Type B pancreatic cell (in vitro differentiated cells): Measurements from ENCODE around the gene TAF10. TPM values are rescaled to one million over a fixed set of nuclear protein-coding genes. Genes with fewer than 3 reads are reported as not detected.
A peak's percentile ranks its signal among the peaks of the same experiment; 100 is the strongest.

Experiments used
- DNase-seq: peaks from one replicate; pipeline ENCODE4 v3.0.0; 2021; ENCODE audit warnings: mixed read lengths; ENCODE audit not compliant: unreplicated experiment; ENCODE audit errors: extremely low spot score
- H3K27ac Mint-ChIP-seq: 2 replicates; pipeline ENCODE4 v1.8.0; 2021; ENCODE audit warnings: mild to moderate bottlenecking, mixed read lengths
- H3K27me3 Mint-ChIP-seq: 2 replicates; pipeline ENCODE4 v1.8.0; 2021; ENCODE audit warnings: mixed read lengths
- H3K36me3 Mint-ChIP-seq: 2 replicates; pipeline ENCODE4 v1.8.0; 2021; ENCODE audit warnings: mixed read lengths
- H3K4me1 Mint-ChIP-seq: one replicate; pipeline ENCODE4 v1.8.0; 2021; ENCODE audit warnings: mixed read lengths; ENCODE audit not compliant: unreplicated experiment
- H3K4me3 Mint-ChIP-seq: 2 replicates; pipeline ENCODE4 v1.8.0; 2021; ENCODE audit warnings: mild to moderate bottlenecking, mixed read lengths
- H3K9me3 Mint-ChIP-seq: 2 replicates; pipeline ENCODE4 v1.8.0; 2021; ENCODE audit warnings: mixed read lengths
- CTCF ChIP-seq: fragments of 200-600 bp; sonication (generic); conservative IDR thresholded peaks from 2 replicates; pipeline ENCODE4 v1.5.0; 2021; ENCODE audit warnings: antibody characterized with exemption, mild to moderate bottlenecking
- total RNA-seq: library from RNA; stranded (reverse); gene quantifications from 2 replicates; pipeline ENCODE4 v1.2.1, GENCODE V29; 2021; ENCODE audit warnings: low replicate concordance

Gene TAF10
- total RNA-seq, 1 donor from 2014 or later, result 121 TPM

- Mint-ChIP-seq H3K36me3 (peaks cover 22% of the 10 kb centered on the region), H3K27ac (no peak overlapping the region), H3K4me1 (no peaks in the 10 kb centered on the region), H3K27me3 (no peaks in the 10 kb centered on the region), H3K4me3 (no peak overlapping the region), H3K9me3 (peaks cover 9% of the 10 kb centered on the region)
- TF ChIP-seq CTCF, result no peak
- DNase-seq, result no peak
These were observed 27.5 kb downstream of the TAF10 start for GRCh38 chr11:6584528-6584927.

GRCh38 chr11:6583584-6583983, 28.4 kb downstream of the TAF10 start:
- peaks cover 22% of the 10 kb centered on the region for H3K36me3 Mint-ChIP-seq
- H3K4me1 Mint-ChIP-seq, result no peaks in the 10 kb centered on the region
- H3K4me3 Mint-ChIP-seq, result no peak overlapping the region
- no peaks in the 10 kb centered on the region for H3K27me3 Mint-ChIP-seq
- DNase-seq, result no peak
- H3K9me3 Mint-ChIP-seq, result peaks cover 9% of the 10 kb centered on the region
- no peak overlapping the region for H3K27ac Mint-ChIP-seq
- no peak for TF ChIP-seq CTCF

GRCh38 chr11:6579681-6580080, 32.3 kb downstream of the TAF10 start:
- Mint-ChIP-seq H3K4me1 (peaks cover 12% of the 10 kb centered on the region), H3K36me3 (peaks cover 17% of the 10 kb centered on the region), H3K27me3 (no peaks in the 10 kb centered on the region), H3K27ac (no peak overlapping the region), H3K9me3 (peaks cover 9% of the 10 kb centered on the region), H3K4me3 (no peak overlapping the region)
- no peak for TF ChIP-seq CTCF
- no peak for DNase-seq

- TF ChIP-seq CTCF, result no peak
- DNase-seq, result no peak
- Mint-ChIP-seq H3K9me3 (peaks cover 4% of the 10 kb centered on the region), H3K4me3 (no peak overlapping the region), H3K27ac (no peak overlapping the region), H3K27me3 (no peaks in the 10 kb centered on the region), H3K4me1 (peaks cover 12% of the 10 kb centered on the region), H3K36me3 (peaks cover 12% of the 10 kb centered on the region)
These were observed 33.9 kb downstream of the TAF10 start for GRCh38 chr11:6578134-6578533.

GRCh38 chr11:6576471-6577373, 35.3 kb downstream of the TAF10 start:
- Mint-ChIP-seq H3K9me3 (no peaks in the 10 kb centered on the region), H3K4me3 (no peak overlapping the region)
- DNase-seq, result no peak

More at GRCh38 chr11:6576471-6577373, 35.3 kb downstream of the TAF10 start:
- peaks cover 13% of the 10 kb centered on the region for H3K36me3 Mint-ChIP-seq
- H3K4me1 Mint-ChIP-seq, result peaks cover 12% of the 10 kb centered on the region
- TF ChIP-seq CTCF, result no peak
- no peaks in the 10 kb centered on the region for H3K27me3 Mint-ChIP-seq
- peak overlapping the region; percentile 48 for H3K27ac Mint-ChIP-seq
